ENCODE data around the gene CSPG4.
"Not testable (repeated sequence)": the region's sequence is repeated elsewhere in the genome, so short reads cannot be mapped to it uniquely, and the experiment has no call there.

DNA sequence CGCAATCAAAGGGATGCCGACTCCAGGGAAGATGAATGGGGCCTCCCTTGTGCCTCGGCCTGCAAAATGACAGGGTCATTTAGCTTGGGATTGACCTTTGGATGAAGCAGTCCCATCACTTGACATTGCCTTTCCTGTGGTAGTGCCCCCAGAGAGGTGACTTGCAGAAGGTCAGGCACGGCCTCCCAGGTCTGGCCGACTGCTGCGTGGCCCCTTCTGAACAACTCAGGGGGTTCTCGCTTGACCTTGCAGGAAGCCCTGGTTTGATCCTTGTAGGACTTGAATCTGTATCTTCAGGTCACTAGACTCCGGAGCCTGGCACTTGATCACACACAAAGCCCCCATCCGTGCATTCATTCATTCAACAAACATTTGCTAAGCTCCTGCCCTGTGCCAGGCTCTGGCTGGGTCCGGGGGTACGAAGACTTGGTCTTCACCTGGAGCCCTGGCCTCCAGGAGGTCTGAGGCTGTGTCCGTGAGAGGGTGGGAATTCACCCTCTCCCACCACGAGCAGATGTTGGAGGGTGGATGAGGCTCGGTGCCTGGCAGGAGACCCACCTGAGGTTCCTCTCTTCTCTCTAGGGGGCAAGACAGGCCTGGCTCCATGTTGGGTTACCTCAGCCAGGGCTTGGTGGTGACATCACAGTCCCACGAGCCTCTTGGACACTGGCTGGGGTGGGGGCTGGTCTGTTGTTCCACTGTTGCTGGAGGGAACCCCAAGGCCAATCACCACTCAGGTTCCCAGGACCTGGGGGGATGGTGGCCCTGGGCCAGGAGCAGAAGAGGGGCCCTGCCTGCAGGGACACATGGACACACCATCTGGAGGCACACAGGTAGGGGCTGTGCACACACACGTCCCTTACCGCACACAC is 18.0 kb upstream of the CSPG4 start:
- not testable (repeated sequence) for TF ChIP-seq ARNTL (CRISPR knock-in tag; IDR thresholded peaks at IDR 0.05; ENCODE audit: borderline replicate concordance, low read depth); SNAI2 (CRISPR knock-in tag; IDR thresholded peaks at IDR 0.05); ZFP3 (CRISPR knock-in tag; IDR thresholded peaks at IDR 0.05); ISL1 (CRISPR knock-in tag; IDR thresholded peaks at IDR 0.05); TCF4 (CRISPR knock-in tag; IDR thresholded peaks at IDR 0.05; ENCODE audit: borderline replicate concordance); ZNF70 (CRISPR knock-in tag; IDR thresholded peaks at IDR 0.05); ZNF8 (CRISPR knock-in tag; IDR thresholded peaks at IDR 0.05)
- TF ChIP-seq, protein P1, sequence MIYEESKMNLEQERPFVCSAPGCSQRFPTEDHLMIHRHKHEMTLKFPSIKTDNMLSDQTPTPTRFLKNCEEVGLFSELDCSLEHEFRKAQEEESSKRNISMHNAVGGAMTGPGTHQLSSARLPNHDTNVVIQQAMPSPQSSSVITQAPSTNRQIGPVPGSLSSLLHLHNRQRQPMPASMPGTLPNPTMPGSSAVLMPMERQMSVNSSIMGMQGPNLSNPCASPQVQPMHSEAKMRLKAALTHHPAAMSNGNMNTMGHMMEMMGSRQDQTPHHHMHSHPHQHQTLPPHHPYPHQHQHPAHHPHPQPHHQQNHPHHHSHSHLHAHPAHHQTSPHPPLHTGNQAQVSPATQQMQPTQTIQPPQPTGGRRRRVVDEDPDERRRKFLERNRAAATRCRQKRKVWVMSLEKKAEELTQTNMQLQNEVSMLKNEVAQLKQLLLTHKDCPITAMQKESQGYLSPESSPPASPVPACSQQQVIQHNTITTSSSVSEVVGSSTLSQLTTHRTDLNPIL (CRISPR knock-in tag; IDR thresholded peaks at IDR 0.05; ENCODE audit: low read depth) = not testable (repeated sequence)
